GM18861 (cell line): Measurements from ENCODE around the gene EFL1.
A peak's percentile ranks its signal among the peaks of the same experiment; 100 is the strongest.

Source experiments
- ATAC-seq: cut with Tn5 transposase; IDR thresholded peaks from one replicate; pipeline ENCODE4 v1.9.1; 2021; ENCODE audit not compliant: unreplicated experiment

EFL1 gene

GRCh38 chr15:82128401-82129148, 134.0 kb downstream of the EFL1 start:
- ATAC-seq = peak; percentile 45

- no peak for ATAC-seq
Observed at GRCh38 chr15:82127581-82127980, 135.0 kb downstream of the EFL1 start.

DNA sequence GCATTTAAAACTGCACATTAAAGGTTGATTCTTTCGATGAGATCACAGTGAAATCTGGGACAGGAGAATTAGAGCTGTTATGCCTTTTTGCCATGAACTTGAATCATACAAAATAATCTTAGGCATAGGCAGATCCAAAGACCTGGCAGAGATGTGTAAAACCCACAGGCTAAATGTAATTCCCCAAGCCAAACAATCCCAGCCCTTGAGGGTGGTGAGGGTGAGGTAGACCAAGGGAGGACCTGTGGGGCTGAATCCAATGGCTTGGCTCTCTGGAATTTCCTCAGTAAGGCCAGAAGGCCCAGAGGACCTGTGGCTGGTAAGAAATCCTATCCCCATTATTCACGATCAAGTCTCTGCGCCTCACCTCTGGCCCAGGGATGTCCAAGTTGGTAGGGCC, 136.2 kb downstream of the EFL1 start:
- ATAC-seq = no peak

DNA sequence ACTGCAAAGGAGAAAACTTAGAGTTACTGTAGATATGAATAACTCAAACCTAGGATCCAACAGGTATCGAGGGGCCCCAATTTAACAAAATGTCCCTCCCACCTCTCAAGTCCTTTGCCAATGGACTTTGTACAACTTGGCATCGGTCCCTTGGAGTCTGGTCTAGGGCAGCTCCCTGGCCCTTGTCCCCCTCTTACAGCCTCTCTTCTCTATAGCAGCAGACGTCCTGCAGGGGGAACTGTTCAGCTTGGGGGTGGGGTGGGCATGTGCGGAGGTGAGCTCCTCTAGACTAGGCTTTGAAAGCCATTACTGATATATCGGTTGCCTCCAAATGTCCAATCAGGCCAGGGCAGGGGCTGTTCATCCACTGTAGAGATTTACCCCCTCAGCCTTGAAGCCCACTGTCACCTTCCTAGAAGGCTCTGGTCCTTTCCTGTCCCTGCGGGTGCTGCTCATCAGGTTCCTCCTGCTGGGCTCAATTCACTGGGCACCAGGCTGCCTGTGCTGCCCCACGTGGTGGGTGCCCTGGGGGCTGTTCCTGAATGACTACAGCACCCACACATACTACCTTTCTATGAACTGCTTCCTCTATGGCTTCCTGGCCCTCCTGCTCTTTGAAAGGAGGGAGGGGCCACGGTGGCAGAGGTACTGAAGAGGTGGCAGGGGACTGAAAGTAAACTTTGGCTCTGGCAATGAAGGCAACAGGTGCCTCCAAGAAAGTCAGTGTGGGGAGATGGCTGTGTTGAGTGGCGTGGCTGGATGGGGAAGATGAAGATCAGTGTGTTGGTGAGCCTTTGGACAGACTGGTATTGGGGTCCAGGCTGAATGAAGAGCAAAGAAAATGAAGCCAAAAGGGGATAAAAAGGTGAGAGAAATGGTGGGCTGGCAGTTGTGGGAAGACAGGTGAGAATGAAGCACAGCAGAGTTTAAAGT, 137.9 kb downstream of the EFL1 start:
- no peak for ATAC-seq

GRCh38 chr15:82122746-82123400, 139.7 kb downstream of the EFL1 start:
- no peak for ATAC-seq

DNA sequence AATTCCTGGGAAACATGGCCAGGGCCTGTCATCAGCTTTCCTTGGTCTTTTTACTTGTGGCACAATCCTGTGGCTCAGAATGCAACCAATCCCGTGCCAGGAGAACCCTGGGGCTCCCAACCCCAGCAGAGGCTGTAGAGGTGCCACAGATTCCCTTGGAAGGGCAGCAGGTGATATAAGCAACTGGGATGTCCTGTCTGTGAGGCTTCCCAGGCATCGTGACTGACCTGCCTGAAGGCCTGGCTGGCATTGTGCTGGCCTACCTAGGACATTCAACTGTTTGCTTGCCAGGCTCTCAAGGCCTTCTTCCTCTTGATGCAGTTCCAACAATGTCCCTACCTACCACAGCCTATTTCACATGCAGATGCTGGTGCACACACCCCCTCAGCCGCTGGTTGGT, 144.5 kb downstream of the EFL1 start:
- no peak for ATAC-seq

GRCh38 chr15:82117296-82117695, 145.2 kb downstream of the EFL1 start:
- no peak for ATAC-seq

- ATAC-seq = no peak
Observed at GRCh38 chr15:82114660-82115059, 147.9 kb downstream of the EFL1 start.

DNA sequence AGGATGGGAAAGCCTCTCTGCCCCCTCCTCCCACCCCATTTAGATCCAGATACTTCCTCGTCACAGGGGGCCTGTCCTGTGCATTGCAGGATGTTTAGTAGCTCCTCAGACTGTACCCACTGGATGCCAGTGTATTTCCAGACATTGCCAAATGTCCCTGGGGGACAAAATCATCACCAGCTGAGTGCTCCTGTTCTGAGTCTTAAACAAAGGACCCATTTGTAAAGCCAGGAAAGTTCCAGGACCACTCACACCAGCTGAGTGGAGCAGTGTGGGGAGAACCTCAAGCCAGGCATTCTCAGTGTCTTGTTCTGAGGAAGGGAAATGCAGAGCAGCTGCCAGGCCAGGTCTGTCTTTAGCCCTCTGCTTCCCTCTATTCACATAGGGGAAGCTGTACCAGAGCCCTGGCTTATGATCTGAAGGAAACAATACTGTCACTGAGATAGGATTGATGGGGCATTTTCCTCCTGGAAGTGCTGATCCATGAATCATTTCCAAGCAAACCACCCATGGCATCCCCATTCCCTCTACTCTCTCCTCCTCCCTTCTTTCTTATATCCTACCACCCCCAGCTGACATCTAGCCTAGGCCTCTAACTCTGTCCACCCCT, 149.3 kb downstream of the EFL1 start:
- no peak for ATAC-seq

GRCh38 chr15:82111918-82112317, 150.6 kb downstream of the EFL1 start:
- no peak for ATAC-seq

DNA sequence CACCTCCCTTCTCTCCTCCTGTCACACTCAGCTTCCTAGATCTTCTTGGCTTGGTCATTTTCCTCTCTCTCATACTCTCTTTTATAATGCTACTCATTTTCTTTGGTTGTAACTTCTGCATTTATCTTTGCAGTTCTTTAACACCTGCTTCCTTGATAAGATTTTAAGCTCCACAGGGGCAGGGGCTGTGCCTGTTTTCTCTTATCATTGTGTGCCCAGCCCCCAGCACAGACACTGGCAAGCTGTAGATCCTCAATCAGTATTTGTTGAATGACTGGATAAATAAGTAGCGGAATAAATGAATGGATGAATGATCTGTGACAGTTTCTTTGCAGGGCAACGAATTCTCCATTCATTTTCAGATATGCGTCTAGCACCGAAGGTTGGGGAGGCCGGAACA, 152.4 kb downstream of the EFL1 start:
- no peak for ATAC-seq

- peak; percentile 68 for ATAC-seq
Observed at GRCh38 chr15:82108489-82109078, 153.9 kb downstream of the EFL1 start.

- no peak for ATAC-seq
Observed at GRCh38 chr15:82106679-82107078, 155.9 kb downstream of the EFL1 start.

DNA sequence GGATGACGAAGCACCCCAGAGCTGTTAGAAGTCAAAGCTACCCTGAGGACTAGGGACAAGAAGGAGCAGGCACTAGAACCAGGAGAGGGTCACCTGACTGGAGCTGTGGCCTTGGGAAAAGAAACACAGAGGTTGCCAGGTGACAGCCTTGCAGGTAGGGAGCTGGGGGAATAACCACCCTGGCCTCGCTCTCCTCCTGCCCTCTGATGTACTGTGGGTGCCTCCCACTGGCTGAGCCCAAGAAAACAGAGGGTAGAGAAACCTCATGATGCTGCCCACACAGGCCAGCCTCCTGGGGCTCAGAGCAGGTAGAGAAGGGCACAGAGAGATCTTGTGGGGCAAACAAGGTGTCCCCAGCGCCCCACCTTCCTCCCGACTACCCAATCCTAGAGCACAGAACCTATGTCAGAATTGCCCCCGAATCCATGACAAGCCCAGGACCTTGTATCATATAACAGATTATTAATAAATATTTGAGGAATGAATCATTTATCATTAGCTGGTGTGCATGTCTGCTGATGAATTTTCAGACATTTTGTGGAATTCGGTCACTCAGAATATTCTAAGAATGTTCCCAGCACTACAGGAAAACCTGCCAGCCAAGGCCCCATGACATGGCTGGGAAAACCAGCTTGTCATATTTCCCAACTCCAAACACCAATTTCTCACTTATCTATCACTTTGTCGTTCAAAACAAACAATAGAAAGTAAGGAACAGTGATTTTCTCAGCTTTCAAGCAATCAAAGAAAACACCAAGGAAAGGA, 156.9 kb downstream of the EFL1 start:
- no peak for ATAC-seq

- ATAC-seq = no peak
Observed at GRCh38 chr15:82103468-82103867, 159.1 kb downstream of the EFL1 start.

GRCh38 chr15:82100111-82100929, 162.2 kb downstream of the EFL1 start:
- no peak for ATAC-seq

GRCh38 chr15:82098674-82099073, 163.9 kb downstream of the EFL1 start:
- no peak for ATAC-seq

GRCh38 chr15:82095803-82096202, 166.7 kb downstream of the EFL1 start:
- ATAC-seq = no peak

DNA sequence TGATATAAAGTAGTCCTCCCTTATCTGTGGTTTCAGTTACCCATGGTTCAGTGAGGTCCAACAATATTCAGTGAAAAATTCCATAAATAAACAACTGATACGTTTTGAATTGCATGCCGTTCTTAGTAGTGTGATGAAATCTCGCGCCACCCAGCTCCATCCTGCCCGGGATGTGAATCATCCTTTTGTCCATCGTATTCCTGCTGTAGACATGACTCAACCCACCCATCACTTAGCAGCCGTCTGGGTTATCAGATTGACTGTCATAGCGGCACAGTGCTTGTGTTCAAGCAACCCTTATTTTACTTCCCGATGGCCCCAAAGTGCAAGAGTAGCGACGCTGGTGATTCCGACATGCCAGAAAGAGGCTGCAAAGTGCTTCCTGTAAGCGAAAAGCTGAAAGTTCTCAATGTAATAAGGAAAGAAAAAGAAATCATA, 168.7 kb downstream of the EFL1 start:
- ATAC-seq = no peak
